NCI-H345 (cell line): Measurements from ENCODE around the gene PTGR1.

Experiments used
- DNase-seq: peaks from one replicate; lab custom pipeline; 2025; lab: John Stamatoyannopoulos, UW

Gene PTGR1

DNA sequence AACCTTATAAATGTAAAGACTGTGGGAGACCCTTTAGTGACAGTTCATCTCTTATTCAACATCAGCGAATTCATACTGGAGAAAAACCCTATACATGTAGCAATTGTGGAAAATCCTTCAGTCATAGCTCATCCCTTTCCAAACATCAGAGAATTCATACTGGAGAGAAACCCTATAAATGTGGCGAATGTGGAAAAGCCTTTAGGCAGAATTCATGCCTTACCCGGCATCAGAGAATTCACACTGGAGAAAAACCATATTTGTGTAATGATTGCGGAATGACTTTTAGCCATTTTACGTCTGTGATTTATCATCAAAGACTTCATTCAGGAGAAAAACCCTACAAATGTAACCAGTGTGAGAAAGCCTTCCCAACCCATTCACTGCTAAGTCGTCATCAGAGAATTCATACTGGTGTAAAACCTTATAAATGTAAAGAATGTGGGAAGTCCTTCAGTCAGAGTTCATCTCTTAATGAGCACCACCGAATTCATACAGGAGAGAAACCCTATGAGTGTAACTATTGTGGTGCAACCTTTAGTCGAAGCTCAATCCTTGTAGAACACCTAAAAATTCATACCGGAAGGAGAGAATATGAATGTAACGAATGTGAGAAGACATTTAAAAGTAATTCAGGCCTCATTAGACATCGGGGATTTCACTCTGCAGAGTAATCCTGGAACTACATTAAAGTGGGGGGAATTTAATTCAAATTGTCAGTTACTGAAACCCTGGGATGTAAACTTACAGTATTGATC, 56.8 kb downstream of the PTGR1 start:
- no peak for DNase-seq

DNA sequence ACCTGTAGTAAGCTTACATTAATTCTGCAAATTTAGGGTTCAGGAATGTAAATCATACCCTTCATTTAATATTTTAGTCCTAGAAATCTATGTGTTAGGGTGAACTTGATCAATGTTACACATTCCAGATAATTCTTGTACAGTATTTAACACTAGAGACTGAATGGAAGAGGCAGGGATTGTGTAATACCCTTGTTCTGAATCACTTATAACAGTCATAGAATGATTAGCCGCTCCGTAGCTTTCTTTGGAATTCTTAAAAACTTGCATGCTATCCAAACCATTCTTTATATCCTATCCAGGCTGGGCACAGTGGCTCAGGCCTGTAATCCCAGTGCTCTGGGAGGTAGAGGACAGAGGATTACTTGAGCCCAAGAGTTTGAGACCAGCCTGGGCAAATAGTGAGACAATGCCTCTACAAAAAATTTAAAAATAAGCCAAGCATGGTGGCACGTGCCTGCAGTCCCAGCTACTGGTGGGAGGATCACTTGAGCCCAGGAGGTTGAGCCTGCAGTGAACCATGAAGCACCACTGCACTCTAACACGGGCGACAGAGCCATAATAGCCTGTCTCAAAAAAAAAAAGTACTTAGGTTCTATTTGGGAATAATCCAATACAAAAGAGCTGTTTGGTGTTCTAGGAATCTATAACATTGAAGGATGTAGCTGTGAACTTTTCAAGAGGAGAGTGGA, 66.2 kb downstream of the PTGR1 start:
- DNase-seq = no peak

DNA sequence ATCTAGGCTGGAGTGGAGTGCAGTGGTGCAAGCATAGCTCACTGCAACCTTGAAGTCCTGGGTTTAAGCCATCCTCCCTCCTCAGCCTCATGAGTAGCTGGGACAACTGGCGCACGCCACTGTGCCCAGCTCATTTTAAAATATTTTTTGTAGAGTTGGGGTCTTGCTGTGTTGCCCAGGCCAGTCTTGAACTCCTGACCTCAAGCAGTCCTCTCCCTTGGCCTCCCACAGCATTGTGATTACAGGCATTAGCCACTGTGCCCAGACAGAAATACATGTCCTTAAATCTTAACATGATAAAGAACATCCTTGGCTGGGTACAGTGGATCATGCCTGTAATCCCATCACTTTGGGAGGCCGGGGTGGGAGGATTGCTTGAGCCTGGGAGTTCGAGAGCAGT, 67.7 kb downstream of the PTGR1 start:
- no peak for DNase-seq

GRCh38 chr9:111529787-111530186, 69.7 kb downstream of the PTGR1 start:
- no peak for DNase-seq

GRCh38 chr9:111527347-111527746, 72.1 kb downstream of the PTGR1 start:
- DNase-seq = no peak

DNA sequence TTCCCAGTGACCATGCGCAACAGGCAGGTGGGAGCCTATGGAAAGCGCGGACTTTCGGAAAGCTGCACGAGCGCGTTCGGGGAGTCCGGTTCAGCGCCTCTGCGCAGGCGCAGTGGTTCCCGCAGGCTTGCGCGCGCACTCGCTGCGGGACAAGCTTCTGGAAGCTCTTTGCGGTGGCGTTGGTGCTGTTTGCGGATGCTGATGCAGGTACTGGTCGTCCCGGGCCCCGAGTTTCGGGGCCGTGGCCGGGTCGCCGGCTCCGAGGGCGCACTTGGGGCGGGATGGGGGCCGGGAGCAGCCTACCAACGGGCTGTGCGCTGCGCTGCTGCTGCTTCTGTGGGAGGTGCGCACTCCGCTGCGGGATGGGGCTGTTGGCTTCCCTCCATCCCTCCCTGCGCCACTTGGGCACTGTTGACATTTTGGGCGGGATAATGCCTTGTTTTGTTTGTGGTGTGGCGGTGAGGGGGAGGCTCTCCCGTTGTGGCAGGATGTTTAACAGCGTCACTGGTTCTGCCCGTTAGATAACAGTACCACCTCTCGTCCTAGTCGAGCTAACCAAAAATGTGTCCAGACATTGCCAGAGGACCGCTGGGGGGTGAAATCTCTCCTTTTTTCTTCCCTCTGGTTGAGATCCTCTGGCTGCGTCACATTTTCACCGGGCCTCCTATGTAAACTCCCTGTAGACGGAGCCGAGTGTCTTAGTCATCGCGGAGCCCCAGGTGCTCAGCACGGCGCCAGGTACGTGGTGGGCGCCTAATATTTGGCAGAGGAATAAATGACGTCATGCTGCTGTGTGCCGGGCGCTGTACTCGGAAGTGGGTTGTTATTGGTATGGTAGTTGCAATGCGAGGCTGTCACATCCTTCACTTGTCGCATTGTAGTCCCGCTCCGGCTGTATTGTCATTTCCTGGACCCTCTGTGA, 74.1 kb downstream of the PTGR1 start, which contains the start of gene ZNF483:
Gene ZNF483 (plus strand): TSS at position 124 of the 922 bp plus-strand sequence. CDS start 2,217 bp downstream, outside the sequence.
- DNase-seq = peak; percentile 93

GRCh38 chr9:111524731-111525055, 74.8 kb downstream of the PTGR1 start:
- DNase-seq = no peak

DNA sequence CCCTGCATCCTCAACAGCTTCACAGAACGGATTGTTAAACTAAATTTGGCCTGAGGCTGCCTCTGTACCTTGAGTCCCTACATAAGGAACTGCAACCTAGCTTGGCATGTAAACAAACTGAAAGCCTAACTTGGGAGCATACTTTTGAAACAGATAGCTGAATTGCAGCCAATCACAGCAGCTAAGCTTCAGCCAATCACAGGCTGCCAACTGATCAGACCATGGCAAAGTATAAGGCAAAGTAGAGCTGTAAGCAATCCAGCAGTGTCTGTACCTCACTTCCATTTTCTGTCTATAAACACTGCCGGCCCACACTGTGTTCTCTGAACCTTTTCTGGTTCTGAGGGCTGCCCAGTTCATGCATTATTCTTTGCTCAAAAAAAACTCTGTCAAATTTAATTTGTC, 83.4 kb downstream of the PTGR1 start:
- no peak for DNase-seq

- no peak for DNase-seq
These were observed 84.5 kb downstream of the PTGR1 start for GRCh38 chr9:111514967-111515366.
